SK-N-SH (cell line): ENCODE results near the gene HSPD1.

Experiments
- CHD2 ChIP-seq: fragments of 150-350 bp; IDR thresholded peaks from 2 replicates; pipeline ENCODE4 v1.6.1; 2018; ENCODE audit warnings: low read length; ENCODE audit not compliant: partially characterized antibody
- EZH2phosphoT487 ChIP-seq: fragments of 200-600 bp; sonication (generic); IDR thresholded peaks from 2 replicates; pipeline ENCODE4 v1.6.1; 2017; ENCODE audit warnings: low read depth, mixed run types, mild to moderate bottlenecking, antibody characterized with exemption, moderate library complexity, borderline replicate concordance
- FOXM1 ChIP-seq: IDR thresholded peaks from 2 replicates; pipeline ENCODE4 v1.4.0; 2012; ENCODE audit warnings: low read depth, mild to moderate bottlenecking
- JUND ChIP-seq: IDR thresholded peaks from 2 replicates; pipeline ENCODE4 v1.4.0; 2012
- MEF2A ChIP-seq: IDR thresholded peaks from 2 replicates; pipeline ENCODE4 v1.4.0; 2012; ENCODE audit warnings: low read depth, borderline replicate concordance
- MXI1 ChIP-seq: IDR thresholded peaks from 2 replicates; pipeline ENCODE4 v1.6.1; 2012; ENCODE audit warnings: mild to moderate bottlenecking, low read depth, low read length, improper control_type of control experiment
- NFIC ChIP-seq: IDR thresholded peaks from 2 replicates; pipeline ENCODE4 v1.4.0; 2012; ENCODE audit warnings: borderline replicate concordance
- POLR2AphosphoS5 ChIP-seq: IDR thresholded peaks from 2 replicates; pipeline ENCODE4 v1.6.1; 2012; ENCODE audit warnings: low read depth, low read length
- RAD21 ChIP-seq: IDR thresholded peaks from 2 replicates; pipeline ENCODE4 v1.6.1; 2012; ENCODE audit warnings: mild to moderate bottlenecking, low read length
- TCF12 ChIP-seq: IDR thresholded peaks from 2 replicates; pipeline ENCODE4 v1.4.0; 2012
- YY1 ChIP-seq: IDR thresholded peaks from 2 replicates; pipeline ENCODE4 v1.4.0; 2012; ENCODE audit warnings: low read depth, mild to moderate bottlenecking
- TF ChIP-seq, protein P1 (sequence below): fragments of 200-600 bp; sonication (generic); IDR thresholded peaks from 2 replicates; pipeline ENCODE4 v1.6.1; 2017; ENCODE audit warnings: antibody characterized with exemption, mild to moderate bottlenecking, moderate library complexity
- TF ChIP-seq, protein P2 (sequence below): IDR thresholded peaks from 2 replicates; pipeline ENCODE4 v1.4.0; 2012; ENCODE audit warnings: low read depth
- TF ChIP-seq, protein P3 (sequence below): IDR thresholded peaks from 2 replicates; pipeline ENCODE4 v1.6.1; 2012; ENCODE audit warnings: mild to moderate bottlenecking, low read depth, low read length, moderate library complexity

DNA sequence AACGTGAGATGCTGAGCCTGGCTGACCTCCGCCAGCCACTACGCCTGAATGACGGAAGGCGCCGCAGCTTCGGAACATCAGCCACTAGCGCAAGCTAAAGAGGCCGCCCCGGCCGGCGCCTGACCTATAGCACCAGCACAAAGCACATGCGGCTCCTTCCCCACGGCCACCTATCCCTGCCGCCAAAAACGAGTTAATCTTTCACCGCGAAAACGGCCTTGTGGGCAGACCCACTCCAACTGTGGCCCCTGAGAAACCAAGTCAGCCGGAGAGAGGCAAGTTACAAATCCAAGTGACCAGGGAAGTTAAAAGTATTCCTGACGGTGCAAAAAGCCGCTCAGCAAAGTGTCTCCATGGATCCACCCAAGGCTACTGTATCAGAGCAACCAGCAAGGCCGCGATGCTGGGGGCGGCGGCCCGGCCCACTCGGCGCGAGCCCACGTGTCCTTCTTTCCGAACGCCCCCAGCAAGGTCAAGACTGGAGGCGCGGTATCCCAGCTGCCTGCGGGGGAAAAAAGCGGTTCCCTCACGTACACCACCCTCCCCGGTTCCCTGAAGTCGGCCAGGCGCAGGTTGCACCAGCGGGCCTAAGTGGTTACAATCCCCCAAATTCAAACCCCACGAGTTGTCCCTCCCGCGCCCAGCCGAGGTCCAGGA is 575 bp downstream of the HSPD1 start:
- TF ChIP-seq YY1 (no peak), FOXM1 (no peak), MXI1 (peak; percentile 75; the same call in 1 of the 2 replicates), POLR2AphosphoS5 (no peak; the same call in 1 of the 2 replicates), MEF2A (no peak), EZH2phosphoT487 (no peak), JUND (no peak), NFIC (no peak), TCF12 (no peak), CHD2 (no peak), RAD21 (no peak)
- TF ChIP-seq, protein P1, sequence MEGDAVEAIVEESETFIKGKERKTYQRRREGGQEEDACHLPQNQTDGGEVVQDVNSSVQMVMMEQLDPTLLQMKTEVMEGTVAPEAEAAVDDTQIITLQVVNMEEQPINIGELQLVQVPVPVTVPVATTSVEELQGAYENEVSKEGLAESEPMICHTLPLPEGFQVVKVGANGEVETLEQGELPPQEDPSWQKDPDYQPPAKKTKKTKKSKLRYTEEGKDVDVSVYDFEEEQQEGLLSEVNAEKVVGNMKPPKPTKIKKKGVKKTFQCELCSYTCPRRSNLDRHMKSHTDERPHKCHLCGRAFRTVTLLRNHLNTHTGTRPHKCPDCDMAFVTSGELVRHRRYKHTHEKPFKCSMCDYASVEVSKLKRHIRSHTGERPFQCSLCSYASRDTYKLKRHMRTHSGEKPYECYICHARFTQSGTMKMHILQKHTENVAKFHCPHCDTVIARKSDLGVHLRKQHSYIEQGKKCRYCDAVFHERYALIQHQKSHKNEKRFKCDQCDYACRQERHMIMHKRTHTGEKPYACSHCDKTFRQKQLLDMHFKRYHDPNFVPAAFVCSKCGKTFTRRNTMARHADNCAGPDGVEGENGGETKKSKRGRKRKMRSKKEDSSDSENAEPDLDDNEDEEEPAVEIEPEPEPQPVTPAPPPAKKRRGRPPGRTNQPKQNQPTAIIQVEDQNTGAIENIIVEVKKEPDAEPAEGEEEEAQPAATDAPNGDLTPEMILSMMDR = no peak
- TF ChIP-seq, protein P2, sequence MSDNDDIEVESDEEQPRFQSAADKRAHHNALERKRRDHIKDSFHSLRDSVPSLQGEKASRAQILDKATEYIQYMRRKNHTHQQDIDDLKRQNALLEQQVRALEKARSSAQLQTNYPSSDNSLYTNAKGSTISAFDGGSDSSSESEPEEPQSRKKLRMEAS = peak; percentile 43; the same call in 1 of the 2 replicates
- TF ChIP-seq, protein P3, sequence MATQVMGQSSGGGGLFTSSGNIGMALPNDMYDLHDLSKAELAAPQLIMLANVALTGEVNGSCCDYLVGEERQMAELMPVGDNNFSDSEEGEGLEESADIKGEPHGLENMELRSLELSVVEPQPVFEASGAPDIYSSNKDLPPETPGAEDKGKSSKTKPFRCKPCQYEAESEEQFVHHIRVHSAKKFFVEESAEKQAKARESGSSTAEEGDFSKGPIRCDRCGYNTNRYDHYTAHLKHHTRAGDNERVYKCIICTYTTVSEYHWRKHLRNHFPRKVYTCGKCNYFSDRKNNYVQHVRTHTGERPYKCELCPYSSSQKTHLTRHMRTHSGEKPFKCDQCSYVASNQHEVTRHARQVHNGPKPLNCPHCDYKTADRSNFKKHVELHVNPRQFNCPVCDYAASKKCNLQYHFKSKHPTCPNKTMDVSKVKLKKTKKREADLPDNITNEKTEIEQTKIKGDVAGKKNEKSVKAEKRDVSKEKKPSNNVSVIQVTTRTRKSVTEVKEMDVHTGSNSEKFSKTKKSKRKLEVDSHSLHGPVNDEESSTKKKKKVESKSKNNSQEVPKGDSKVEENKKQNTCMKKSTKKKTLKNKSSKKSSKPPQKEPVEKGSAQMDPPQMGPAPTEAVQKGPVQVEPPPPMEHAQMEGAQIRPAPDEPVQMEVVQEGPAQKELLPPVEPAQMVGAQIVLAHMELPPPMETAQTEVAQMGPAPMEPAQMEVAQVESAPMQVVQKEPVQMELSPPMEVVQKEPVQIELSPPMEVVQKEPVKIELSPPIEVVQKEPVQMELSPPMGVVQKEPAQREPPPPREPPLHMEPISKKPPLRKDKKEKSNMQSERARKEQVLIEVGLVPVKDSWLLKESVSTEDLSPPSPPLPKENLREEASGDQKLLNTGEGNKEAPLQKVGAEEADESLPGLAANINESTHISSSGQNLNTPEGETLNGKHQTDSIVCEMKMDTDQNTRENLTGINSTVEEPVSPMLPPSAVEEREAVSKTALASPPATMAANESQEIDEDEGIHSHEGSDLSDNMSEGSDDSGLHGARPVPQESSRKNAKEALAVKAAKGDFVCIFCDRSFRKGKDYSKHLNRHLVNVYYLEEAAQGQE = no peak
